GM18526 (cell line): Measurements from ENCODE around the gene PAK4.

ENCODE experiments used
- POLR2A ChIP-seq: IDR thresholded peaks from 3 replicates; pipeline ENCODE4 v1.6.1; 2011; ENCODE audit not compliant: insufficient read length; ENCODE audit errors: extremely low read depth

PAK4 gene

DNA sequence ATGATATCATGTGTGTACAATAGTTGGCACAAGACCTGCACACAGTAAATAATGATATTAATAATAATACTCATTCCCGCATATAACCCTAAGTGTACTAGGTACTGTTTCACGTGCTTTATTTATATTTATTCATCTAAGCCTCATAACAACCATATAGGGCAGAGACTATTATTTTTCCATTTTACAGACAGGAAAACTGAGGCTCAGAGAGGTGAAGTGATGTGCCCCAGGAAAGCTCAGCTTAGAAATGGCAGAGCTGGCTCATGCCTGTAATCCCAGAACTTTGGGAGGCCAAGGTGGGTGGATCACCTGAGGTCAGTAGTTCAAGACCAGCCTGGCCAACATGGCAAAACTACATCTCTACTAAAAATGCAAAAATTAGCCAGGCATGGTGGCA is 27.9 kb upstream of the PAK4 start:
- TF ChIP-seq POLR2A: no peak

DNA sequence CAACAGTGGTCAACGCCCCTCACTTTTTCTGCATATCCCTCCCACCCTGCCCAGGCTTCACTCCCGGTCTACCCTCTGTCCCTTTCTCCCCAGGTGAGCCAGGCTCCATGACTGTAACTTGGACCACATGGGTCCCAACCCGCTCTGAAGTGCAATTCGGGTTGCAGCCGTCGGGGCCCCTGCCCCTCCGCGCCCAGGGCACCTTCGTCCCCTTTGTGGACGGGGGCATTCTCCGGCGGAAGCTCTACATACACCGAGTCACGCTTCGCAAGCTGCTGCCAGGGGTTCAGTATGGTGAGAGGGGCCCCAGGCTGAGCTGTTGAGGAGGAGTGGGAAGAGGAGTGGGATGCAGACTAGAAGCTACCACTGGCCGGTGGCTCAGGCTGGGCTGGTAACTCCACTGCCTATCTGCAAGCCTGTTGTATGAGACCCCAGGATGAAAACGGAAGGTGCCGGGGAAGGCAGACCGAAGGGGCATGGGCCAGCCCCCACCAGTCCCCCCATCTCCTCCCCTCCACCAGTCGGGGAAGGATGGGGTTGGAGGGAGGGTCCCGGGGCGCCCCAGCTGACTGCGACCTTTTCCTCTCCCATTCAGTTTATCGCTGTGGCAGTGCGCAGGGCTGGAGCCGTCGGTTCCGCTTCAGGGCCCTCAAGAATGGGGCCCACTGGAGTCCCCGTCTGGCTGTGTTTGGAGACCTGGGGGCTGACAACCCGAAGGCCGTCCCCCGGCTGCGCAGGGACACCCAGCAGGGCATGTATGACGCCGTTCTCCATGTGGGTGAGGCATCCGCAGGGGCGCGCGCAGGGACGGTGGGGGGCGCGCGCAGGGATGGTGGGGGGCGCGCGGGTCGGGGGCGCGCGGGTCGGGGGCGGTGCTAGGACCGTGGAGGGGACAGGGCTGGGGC is 27.0 kb upstream of the PAK4 start:
- no peak for TF ChIP-seq POLR2A

DNA sequence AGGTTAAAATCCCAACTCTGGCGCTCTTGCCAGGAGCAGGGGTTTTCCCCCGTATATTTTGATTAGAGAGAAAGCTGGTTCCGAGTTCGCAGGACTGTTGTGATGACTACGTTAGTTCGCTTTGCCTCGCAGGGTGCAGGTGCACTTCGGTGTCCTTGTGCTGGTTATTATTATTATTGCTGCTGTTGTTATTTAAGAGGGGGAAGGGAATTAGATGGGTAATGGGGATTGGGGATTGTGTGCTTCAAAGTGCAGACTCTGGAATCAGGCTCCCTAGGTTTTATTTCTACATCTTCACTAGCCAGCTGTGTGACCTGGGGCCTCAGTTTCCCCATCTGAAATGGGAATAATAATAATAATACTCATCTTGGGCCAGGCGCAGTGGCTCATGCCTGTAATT is 26.2 kb upstream of the PAK4 start:
- TF ChIP-seq POLR2A: no peak

DNA sequence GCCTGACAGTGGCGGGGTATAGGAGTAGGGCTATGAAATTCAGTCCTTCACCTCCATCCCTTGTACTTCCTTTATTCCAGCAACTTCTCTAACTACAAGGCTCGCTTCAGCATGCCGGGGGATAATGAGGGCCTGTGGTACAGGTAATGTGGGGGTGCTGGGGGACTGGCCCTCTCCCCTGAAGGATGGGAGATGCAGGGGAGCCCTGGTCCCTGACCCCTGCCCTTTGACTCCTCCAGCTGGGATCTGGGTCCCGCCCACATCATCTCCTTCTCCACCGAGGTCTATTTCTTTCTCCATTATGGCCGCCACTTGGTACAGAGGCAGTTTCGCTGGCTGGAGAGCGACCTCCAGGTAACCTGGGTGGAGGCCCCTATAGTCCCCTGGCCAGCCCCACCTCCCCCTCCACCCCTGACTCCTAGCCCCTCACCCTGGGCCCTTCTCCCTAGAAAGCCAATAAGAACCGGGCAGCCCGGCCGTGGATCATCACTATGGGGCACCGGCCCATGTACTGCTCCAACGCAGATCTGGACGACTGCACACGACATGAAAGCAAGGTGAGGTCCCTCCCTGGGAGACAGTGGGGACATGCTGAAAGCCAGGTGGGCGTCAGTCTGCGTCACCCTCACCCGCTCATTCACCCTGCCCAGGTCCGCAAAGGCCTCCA is 25.0 kb upstream of the PAK4 start:
- TF ChIP-seq POLR2A: no peak

DNA sequence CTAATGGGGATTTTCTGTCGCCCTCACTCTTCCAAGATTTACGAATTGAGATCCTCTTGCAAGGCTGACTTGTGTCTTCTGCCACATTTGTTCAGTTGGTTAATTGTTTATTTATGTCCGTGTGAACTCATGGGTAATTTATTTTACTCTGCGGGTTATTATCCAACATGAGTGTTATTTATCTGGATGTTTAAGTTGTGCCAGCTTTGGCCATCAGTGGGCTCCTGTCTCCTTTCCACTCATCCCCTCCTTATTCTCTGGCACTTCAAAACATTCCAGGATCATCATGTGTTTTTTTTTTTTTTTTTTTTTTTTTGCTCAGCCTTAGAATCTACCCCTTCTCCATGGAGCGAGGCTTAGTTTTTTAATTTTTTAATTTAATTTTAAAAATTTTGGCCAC is 22.4 kb upstream of the PAK4 start:
- TF ChIP-seq POLR2A: no peak

DNA sequence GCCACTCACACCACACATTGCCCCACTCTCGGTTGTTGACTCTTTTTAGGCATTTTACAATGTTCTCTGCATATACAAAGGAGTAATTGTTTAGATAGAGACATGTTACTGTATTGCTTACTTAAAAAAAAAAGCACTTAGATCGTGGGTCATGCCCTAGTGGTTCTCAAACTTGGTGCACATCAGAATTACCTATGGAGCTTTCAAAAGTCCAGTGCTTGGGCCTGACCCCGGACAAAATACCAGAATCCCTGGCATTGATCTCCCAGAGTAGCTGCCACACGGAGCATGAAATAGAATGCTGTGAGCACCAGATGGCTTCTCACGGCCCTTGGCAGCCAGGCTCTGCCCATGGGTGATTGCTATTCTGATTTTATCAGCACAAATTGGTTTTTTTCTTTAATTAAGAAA is 21.4 kb upstream of the PAK4 start:
- no peak for TF ChIP-seq POLR2A

DNA sequence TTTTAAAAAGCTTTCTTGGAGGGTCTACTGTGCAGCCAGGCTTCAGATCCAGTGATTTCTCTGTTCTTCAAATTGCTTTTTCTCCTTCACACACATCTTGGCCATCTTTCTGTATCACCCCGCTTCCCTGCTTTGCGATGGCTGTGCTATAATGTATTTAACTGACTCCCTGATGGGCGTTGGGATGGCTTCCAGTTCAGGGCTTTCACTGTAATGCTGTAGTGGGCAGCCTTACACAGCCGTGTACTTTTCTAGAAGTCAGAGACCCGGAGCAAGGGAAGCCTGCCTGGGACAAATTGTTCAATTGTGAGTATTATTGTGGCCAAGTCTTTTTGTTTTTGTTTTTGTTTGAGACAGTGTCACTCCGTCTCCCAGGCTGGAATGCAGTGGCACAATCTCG is 19.4 kb upstream of the PAK4 start:
- no peak for TF ChIP-seq POLR2A

DNA sequence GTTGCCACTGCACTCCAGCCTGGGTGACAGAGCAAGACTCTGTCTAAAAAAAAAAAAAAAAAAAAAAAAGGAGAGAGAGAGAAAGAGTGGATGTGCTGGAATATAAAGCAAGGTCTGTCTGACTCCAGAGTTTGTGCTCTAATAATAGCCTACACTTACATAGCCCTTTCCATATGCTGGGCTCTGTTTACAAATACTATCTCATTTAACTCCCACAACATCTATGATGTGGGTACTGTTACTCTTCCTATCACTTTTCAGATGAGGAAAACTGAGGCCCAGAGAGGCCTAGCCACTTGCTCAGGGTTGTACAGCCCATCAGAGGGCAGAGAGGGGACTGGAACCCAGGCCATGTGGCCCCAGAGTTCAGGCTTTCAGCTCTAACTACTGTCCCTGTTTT is 15.9 kb upstream of the PAK4 start:
- TF ChIP-seq POLR2A: no peak

DNA sequence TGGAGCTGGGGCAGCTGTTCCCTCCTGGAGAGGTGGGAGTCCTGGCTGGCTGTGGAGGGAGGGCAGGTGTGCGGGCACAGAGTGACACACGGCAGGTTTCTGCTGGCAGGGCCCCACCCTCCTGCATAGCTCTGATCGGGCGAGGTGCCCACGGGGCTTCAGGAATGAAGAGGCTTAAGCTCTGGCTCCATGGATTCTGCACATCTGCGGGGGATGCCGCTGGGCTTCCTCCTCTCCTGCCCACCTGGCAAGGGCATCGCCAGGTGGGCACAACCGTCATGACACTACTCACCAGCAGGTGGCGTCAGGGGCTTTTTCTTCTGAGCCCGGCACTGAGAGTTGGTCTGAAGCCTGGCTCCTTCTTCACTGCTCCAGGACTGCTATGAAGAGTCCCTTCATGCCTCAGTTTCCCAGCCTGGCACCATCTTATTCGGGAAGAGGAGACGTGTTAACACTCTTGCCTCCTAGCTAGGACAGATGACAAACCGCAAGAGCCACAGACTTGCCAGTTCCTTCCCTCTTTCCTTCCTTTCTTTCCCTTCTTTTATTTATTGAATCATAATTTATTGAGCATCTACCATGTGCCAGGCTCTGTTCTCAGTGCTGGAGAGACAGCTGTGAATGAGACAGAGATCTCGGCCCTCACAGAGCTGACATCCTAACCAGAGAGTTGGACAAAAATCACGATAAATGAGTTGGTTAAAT is 15.2 kb upstream of the PAK4 start:
- no peak for TF ChIP-seq POLR2A

DNA sequence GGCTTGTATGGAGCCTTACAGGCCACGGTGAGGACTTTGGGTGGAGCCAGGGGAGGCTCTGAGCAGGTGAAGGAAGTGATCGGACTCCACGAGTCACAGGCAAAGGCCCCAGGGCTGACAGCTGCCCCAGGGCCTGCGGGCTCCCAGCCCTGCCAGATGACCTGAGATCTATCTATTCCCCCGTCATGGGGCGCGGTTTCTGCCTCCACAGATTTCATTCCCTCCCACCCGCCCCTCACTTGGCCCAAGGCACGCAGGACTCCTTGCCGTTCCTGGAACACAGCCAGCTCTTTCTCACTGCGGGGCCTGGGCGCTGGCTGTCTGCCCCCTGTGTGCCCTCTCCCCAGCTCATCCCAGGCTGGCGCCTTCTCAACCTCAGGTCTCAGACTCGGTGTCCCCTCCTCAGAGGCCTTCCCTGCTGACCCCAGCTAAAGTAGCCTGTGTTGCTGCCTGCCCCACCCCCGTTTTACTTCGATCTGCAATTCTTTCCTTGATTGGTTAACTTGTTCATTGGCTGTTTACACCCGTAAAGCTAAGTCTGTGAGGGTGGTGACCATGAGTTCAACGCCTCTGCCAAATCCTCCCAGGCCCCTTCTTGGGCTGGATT is 13.9 kb upstream of the PAK4 start:
- TF ChIP-seq POLR2A: no peak

DNA sequence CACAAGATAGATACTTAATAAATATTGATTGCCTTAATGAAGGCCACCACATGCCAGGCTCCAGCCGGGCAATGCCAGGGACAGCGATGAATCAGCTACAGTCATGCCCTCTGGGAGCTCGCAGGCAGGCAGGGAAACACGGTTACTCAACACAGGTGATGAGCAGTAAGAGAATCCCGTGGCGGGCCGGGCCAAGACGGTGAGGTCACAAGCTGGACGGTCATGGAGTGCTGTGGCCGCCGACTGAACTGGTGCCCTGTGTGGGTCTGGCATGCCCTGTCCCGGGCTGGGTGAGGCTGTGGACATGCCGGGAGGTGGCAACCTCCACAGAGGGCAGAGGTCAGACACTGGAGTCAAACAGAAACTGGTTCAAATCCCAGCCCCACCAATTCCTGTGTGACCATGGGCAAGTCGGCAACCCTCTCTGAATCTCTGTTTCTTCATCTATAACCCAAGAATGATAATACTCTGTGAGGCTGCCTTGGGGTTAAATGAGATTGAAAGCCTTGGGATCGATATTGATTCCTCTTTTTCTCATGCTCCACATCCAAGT is 13.2 kb upstream of the PAK4 start:
- TF ChIP-seq POLR2A: no peak

DNA sequence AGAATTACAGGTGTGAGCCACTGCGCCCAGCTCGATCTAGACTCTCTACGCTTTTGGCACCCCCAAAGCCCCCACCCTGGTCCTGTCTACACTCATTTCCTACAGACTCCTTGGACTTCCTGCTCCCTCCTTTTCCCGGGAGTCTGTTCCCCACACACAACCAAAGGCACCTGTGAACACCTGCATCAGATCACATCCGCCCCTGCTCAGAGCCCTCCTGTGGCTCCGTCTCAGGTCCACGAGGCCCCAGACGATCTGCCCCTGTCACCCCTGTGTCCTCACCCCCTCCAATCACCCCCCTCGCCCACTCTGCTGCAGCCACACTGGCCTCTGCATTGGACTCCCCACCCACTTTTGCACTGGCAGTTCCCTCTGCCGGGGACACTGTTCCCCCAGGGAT is 12.4 kb upstream of the PAK4 start:
- TF ChIP-seq POLR2A: no peak

DNA sequence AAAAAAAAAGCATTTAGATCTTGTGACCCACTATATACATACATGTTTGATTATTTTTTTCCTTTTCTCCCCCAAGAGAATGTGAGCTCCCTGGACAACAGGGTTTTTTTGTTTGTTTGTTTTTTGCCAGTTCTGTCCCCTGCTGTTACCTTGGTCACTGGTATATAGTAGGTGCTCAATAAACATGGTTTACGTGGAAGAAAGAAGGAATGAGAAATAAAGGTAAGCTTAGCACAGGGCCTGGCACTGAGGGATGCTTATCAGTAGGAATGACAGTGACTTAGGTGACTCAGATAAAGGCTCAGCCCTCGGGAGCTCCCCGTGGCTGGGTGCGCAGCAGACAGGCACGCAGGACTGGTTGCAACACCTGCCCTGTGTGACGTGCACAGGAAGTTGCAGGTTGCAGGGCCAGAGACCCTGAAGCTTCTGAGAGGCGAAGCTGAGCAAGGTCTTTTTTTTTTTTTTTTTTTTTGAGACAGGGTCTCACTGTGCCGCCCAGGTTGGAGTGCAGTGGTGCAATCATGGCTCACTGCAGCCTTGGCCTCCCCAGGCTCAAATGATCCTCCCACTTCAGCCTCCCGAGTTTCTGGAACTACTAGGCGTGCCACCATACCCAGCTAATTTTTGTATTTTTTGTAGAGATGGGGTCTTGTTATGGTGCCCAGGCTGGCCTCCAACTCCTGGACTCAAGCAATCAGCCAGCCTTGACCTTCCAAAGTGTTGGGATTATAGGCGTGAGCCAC is 10.3 kb upstream of the PAK4 start:
- TF ChIP-seq POLR2A: no peak

DNA sequence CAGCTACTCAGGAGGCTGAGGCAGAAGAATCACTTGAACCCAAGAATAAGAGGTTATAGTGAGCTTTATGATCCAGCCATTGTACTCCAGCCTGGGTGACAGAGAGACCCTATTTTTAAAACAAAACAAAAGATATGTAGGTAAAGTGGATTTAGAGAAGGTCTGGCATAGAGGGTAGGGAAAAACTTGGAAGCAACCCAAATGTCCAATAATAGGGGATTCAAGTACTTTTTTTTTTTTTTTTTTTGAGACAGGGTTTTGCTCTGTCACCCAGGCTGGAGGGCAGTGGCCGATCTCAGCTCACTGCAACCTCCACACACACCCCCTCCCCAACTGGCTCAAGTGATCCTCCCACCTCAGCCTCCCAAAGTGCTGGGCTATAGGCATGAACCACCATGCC is 5.8 kb upstream of the PAK4 start:
- TF ChIP-seq POLR2A: no peak
